ENCODE measurements around the gene HAP1.
"Not testable (repeated sequence)": the region's sequence is repeated elsewhere in the genome, so short reads cannot be mapped to it uniquely, and the experiment has no call there.

HAP1 gene

DNA sequence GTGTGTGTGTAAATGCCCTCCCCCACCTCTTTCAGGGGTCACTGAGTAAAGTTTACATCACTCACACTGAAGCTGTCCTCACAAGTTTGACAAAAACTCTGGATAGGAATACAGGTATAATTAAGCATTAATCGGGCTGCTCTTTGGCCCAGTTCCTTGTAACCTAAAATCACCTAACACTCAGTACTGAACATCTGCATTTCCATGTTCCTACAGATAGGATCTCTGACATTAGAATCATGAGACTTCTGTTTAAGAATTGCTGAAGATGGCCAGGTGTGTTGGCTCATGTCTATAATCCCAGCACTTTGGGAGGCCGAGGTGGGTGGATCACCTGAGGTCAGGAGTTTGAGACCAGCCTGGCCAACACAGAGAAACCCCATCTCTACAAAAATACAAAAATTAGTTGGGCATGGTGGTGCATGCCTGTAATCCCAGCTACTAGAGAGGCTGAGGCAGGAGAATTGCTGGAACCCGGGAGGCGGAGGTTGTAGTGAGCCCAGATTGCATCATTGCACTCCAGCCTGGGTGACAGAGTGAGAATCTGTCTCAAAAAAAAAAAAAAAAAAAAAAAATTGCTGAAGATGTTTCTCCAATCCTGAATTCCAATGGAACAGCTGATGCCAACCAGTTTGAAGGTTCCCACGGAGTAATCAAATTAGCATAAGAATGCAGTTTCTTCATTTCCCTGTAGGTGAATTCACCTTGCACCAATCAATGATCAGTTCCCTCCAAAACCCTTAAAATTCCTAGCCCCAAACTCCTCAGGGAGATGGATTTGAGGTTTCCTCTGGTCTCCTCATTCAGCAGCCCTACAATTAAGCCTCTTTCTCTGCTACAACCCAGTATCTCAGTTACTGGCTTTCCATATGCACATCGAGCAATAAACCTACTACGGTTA lies 59.0 kb downstream of the HAP1 start:
- not testable (repeated sequence) for H3K4me1 ChIP-seq (ENCODE audit: control insufficient read depth in 2 of 2, insufficient read depth in 2 of 2, low read length in 2 of 2); H3K27ac ChIP-seq (ENCODE audit: low read depth in 2 of 2, low read length in 2 of 2); H3K27me3 ChIP-seq (ENCODE audit: control insufficient read depth in 2 of 2, insufficient read depth in 2 of 2, low read length in 2 of 2); H3K9ac ChIP-seq (ENCODE audit: low read depth in 1 of 2, low read length in 2 of 2); H3K9me3 ChIP-seq (ENCODE audit: control insufficient read depth in 2 of 2, low read length in 2 of 2); H3K36me3 ChIP-seq (ENCODE audit: control insufficient read depth in 2 of 2, insufficient read depth in 2 of 2, low read length in 2 of 2); H3K4me3 ChIP-seq (ENCODE audit: low read length in 2 of 2)

Measured in mucosa of rectum (tissue), 2 donors.